Gastrocnemius medialis (tissue), 4 donors: ENCODE measurements around the gene PCGF1.

ENCODE experiments used
- POLR2A ChIP-seq, 2 donors: fragments of 450-650 bp; IDR thresholded peaks; one replicate each; pipeline ENCODE4 v1.6.1; 2017; ENCODE audit warnings: antibody characterized with exemption in 2 of 2, mild to moderate bottlenecking in 2 of 2, moderate library complexity in 2 of 2
- TF ChIP-seq, protein P1 (sequence below), 5 experiments: fragments of 450-650 bp in 3 of 5; fragments of 200-600 bp in 2 of 5; sonication (generic) in 2 of 5; IDR thresholded peaks in 4 of 5; conservative IDR thresholded peaks in 1 of 5; 1 replicate in 4 of 5; 2 replicates in 1 of 5; pipeline ENCODE4 v1.5.1; 2016 to 2019; ENCODE audit warnings: antibody characterized with exemption in 5 of 5, mild to moderate bottlenecking in 3 of 5, moderate library complexity in 3 of 5

- TF ChIP-seq, protein P1, sequence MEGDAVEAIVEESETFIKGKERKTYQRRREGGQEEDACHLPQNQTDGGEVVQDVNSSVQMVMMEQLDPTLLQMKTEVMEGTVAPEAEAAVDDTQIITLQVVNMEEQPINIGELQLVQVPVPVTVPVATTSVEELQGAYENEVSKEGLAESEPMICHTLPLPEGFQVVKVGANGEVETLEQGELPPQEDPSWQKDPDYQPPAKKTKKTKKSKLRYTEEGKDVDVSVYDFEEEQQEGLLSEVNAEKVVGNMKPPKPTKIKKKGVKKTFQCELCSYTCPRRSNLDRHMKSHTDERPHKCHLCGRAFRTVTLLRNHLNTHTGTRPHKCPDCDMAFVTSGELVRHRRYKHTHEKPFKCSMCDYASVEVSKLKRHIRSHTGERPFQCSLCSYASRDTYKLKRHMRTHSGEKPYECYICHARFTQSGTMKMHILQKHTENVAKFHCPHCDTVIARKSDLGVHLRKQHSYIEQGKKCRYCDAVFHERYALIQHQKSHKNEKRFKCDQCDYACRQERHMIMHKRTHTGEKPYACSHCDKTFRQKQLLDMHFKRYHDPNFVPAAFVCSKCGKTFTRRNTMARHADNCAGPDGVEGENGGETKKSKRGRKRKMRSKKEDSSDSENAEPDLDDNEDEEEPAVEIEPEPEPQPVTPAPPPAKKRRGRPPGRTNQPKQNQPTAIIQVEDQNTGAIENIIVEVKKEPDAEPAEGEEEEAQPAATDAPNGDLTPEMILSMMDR (IDR thresholded peaks at IDR 0.05 in 4 of 5, conservative IDR thresholded peaks at IDR 0.05 in 1 of 5) = no peak
- TF ChIP-seq POLR2A (IDR thresholded peaks at IDR 0.05) = no peak
Observed at GRCh38 chr2:74472945-74473258, 34.6 kb downstream of the PCGF1 start.
